Psoas muscle (tissue), 8 donors: ENCODE measurements around the gene EDARADD. TPM values are rescaled to one million over a fixed set of nuclear protein-coding genes. Genes with fewer than 3 reads are reported as not detected.

Source experiments
- ATAC-seq, 4 donors: fragments of 200-7000 bp; cut with Tn5 transposase; one replicate each; pipeline ENCODE4 v1.9.1; 2020; ENCODE audit warnings: moderate library complexity in 3 of 4, mild to moderate bottlenecking in 2 of 4
- DNase-seq, 2 donors: peaks; one replicate each; pipeline ENCODE4 v3.0.0-alpha.2; 2020
- H3K27ac ChIP-seq: fragments of 200-600 bp; one replicate; pipeline ENCODE4 v1.8.0; 2022
- H3K27me3 ChIP-seq, 3 donors: fragments of 200-600 bp in 1 of 3; one replicate each; pipeline versions ENCODE4 v1.6.1 to v1.8.0; 2013 to 2022; ENCODE audit warnings: low read length in 2 of 3, mild to moderate bottlenecking in 2 of 3, moderate library complexity in 1 of 3; ENCODE audit not compliant: insufficient read depth in 3 of 3
- H3K36me3 ChIP-seq, 2 donors: fragments of 200-600 bp in 1 of 2; one replicate each; pipeline versions ENCODE4 v1.6.1 to v1.8.0; 2013 to 2022; ENCODE audit warnings: low read depth in 1 of 2, mild to moderate bottlenecking in 1 of 2, moderate library complexity in 1 of 2; ENCODE audit not compliant: insufficient read depth in 1 of 2
- H3K4me1 ChIP-seq: fragments of 200-600 bp; one replicate; pipeline ENCODE4 v1.8.0; 2022
- H3K4me3 ChIP-seq: fragments of 200-600 bp; one replicate; pipeline ENCODE4 v1.8.0; 2022; ENCODE audit warnings: mild to moderate bottlenecking
- H3K9me3 ChIP-seq: fragments of 200-600 bp; one replicate; pipeline ENCODE4 v1.8.0; 2022
- WGBS, 3 donors: extraction: QIAGEN DNeasy Blood & Tissue Kit; methylation state at CpG; one replicate each; pipeline versions ENCODE4 v1.1.6 to v1.1.7; 2013; 5-methylcytosine and 5-hydroxymethylcytosine counted together
- intact Hi-C, 2 donors: fragments of 100-400 bp; cut with DNase I; formaldehyde crosslinking; loops; one replicate each; pipeline versions ENCODE4 v1.11.0 to v1.14.2; 2022
- polyA plus RNA-seq, 3 donors: library from polyadenylated mRNA; stranded (reverse); fragments of 200-250 nt; gene quantifications; one replicate each; pipeline ENCODE4 v1.2.3, GENCODE V29; 2013
- total RNA-seq, 4 donors: library from RNA; stranded (reverse); fragmentation: NEBNext Ultra II Directional in 2 of 4; extraction: Animal tissue kit (Norgen Biotek cat#: 25700) in 2 of 4; gene quantifications; one replicate each; pipeline versions ENCODE4 v1.2.1 to v1.2.4, GENCODE V29; 2021 to 2023
- TF ChIP-seq, protein P1 (sequence below): fragments of 200-600 bp; IDR thresholded peaks from one replicate; pipeline ENCODE4 v1.8.0; 2022; ENCODE audit warnings: antibody characterized with exemption
- donor health status: healthy with polysubstance abuse.
- donor health status: DM: no; HTN: no; CAD: no; lungs with moderate emphysema.
- donor health status: Bipolar disorder and iron deficiency.
- donor health status: healthy.
- donor health status: DM: yes; HTN: yes; CAD: no.
- donor health status: DM: no; HTN: no; CAD: no.
- donor health status: DM: no; HTN: no; CAD: no.
- donor health status: DM: yes; HTN: yes; CAD: no.

Gene EDARADD
- total and polyA plus RNA-seq, 7 donors = 0.05 to 0.25 TPM; not detected in 5

- TF ChIP-seq, protein P1, sequence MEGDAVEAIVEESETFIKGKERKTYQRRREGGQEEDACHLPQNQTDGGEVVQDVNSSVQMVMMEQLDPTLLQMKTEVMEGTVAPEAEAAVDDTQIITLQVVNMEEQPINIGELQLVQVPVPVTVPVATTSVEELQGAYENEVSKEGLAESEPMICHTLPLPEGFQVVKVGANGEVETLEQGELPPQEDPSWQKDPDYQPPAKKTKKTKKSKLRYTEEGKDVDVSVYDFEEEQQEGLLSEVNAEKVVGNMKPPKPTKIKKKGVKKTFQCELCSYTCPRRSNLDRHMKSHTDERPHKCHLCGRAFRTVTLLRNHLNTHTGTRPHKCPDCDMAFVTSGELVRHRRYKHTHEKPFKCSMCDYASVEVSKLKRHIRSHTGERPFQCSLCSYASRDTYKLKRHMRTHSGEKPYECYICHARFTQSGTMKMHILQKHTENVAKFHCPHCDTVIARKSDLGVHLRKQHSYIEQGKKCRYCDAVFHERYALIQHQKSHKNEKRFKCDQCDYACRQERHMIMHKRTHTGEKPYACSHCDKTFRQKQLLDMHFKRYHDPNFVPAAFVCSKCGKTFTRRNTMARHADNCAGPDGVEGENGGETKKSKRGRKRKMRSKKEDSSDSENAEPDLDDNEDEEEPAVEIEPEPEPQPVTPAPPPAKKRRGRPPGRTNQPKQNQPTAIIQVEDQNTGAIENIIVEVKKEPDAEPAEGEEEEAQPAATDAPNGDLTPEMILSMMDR = no peak
- H3K9me3 ChIP-seq = no peaks in the 10 kb centered on the region
- H3K36me3 ChIP-seq = no peaks in the 10 kb centered on the region
- H3K27me3 ChIP-seq = no peaks in the 10 kb centered on the region
- intact Hi-C loops = no loop called here
- no peak overlapping the region for H3K4me3 ChIP-seq
- ATAC-seq (no peak), DNase-seq (no peak)
- no peak overlapping the region for H3K27ac ChIP-seq
- 86 to 89% (median 88%) methylated on average over 5 of the region's 5 CpGs for WGBS, 3 donors
- H3K4me1 ChIP-seq = no peaks in the 10 kb centered on the region
These were observed 13.0 kb downstream of the EDARADD start for GRCh38 chr1:236407059-236407458.

DNA sequence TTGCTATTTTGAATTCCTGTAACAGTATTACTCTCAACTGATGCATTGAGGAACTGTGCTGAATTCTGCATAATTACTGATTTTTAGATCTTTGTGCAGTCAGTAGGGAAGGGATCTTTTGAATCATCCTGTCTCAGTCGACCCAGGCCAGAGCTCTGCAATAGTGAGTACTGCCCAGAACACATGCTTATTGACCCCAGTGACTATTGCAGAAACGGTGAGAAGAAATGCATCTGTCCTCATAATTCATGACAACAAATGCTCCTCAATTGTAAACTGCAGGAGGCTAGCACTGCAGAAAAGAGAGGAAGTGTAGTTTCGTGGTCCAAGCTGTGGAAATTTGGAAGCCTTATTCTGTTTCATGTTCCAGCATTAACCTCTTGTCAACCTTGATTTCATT lies 19.6 kb downstream of the EDARADD start:
- DNase-seq (no peak), ATAC-seq (no peak)
- H3K9me3 ChIP-seq = no peaks in the 10 kb centered on the region
- TF ChIP-seq, protein P1 = no peak
- H3K36me3 ChIP-seq = no peaks in the 10 kb centered on the region
- no peak overlapping the region for H3K27ac ChIP-seq
- intact Hi-C loops = no loop called here
- H3K4me1 ChIP-seq = no peaks in the 10 kb centered on the region
- H3K4me3 ChIP-seq = no peak overlapping the region
- no peaks in the 10 kb centered on the region for H3K27me3 ChIP-seq
- WGBS, 3 donors = 5 to 11% (median 7%) methylated on average over 3 of the region's 3 CpGs

DNA sequence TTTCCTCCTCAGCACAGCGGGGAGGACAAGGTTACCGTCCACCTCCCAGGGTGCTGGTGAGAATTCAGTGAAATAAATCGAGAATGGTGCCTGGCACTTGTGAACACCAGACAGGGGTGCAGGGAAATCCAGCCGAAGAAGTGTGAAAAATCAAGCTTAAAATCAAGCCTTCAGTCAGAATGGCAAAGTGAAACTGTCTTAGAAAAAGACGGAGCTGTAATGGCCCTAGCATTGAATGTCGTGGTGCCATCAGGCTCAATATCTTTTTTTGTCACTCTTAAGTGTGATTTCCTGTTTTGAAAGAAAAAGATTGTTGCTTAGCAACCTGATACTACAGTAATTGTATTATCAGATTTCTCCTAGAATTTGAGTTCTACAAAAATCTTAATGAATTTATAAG lies 22.1 kb downstream of the EDARADD start:
- Histone ChIP-seq H3K27ac (no peak overlapping the region), H3K27me3 (no peaks in the 10 kb centered on the region), H3K9me3 (no peaks in the 10 kb centered on the region), H3K4me1 (no peaks in the 10 kb centered on the region), H3K36me3 (no peaks in the 10 kb centered on the region), H3K4me3 (no peak overlapping the region)
- WGBS, 3 donors = 33 to 44% (median 35%) methylated on average over 6 of the region's 6 CpGs
- no peak for ATAC-seq
- intact Hi-C loops = no loop called here
- no peak for DNase-seq
- TF ChIP-seq, protein P1 = no peak

GRCh38 chr1:236417336-236417735 lies 23.2 kb downstream of the EDARADD start:
- 90 to 92% (median 91%) methylated on average over 3 of the region's 3 CpGs for WGBS, 3 donors
- Histone ChIP-seq H3K4me3 (no peak overlapping the region), H3K36me3 (no peaks in the 10 kb centered on the region), H3K27me3 (no peaks in the 10 kb centered on the region), H3K27ac (no peak overlapping the region), H3K4me1 (no peaks in the 10 kb centered on the region), H3K9me3 (no peaks in the 10 kb centered on the region)
- DNase-seq = no peak
- TF ChIP-seq, protein P1 = no peak
- intact Hi-C loops = no loop called here
- no peak for ATAC-seq

- TF ChIP-seq, protein P1 = no peak
- Histone ChIP-seq H3K4me1 (no peaks in the 10 kb centered on the region), H3K36me3 (no peaks in the 10 kb centered on the region), H3K9me3 (no peaks in the 10 kb centered on the region), H3K27ac (no peak overlapping the region), H3K4me3 (no peak overlapping the region), H3K27me3 (no peaks in the 10 kb centered on the region)
- DNase-seq (no peak), ATAC-seq (no peak)
- intact Hi-C loops = no loop called here
- 86 to 91% (median 90%) methylated on average over 7 of the region's 7 CpGs for WGBS, 3 donors
These were observed 25.4 kb downstream of the EDARADD start for GRCh38 chr1:236419502-236419901.
